NCI-H128 (cell line): ENCODE measurements around the gene KIAA0513.
A peak's percentile ranks its signal among the peaks of the same experiment; 100 is the strongest.
"Not testable (repeated sequence)": the region's sequence is repeated elsewhere in the genome, so short reads cannot be mapped to it uniquely, and the experiment has no call there.

Source experiments
- DNase-seq: peaks from one replicate; lab custom pipeline; 2025; ENCODE audit not compliant: unreplicated experiment; lab: John Stamatoyannopoulos, UW

Gene KIAA0513

GRCh38 chr16:85046931-85047866 is 19.6 kb downstream of the KIAA0513 start:
- DNase-seq = no peak

- DNase-seq = no peak
Observed at GRCh38 chr16:85047867-85048455, 20.4 kb downstream of the KIAA0513 start.

GRCh38 chr16:85048921-85049562 is 21.4 kb downstream of the KIAA0513 start:
- DNase-seq = no peak

- no peak for DNase-seq
Observed at GRCh38 chr16:85049706-85050305, 22.2 kb downstream of the KIAA0513 start.

GRCh38 chr16:85051067-85051581 is 23.5 kb downstream of the KIAA0513 start:
- DNase-seq = no peak

GRCh38 chr16:85051683-85052082 is 24.1 kb downstream of the KIAA0513 start:
- DNase-seq = no peak

- DNase-seq = no peak
Observed at GRCh38 chr16:85052536-85052935, 24.9 kb downstream of the KIAA0513 start.

GRCh38 chr16:85054321-85054720 is 26.7 kb downstream of the KIAA0513 start:
- not testable (repeated sequence) for DNase-seq

GRCh38 chr16:85054948-85055492 is 27.4 kb downstream of the KIAA0513 start:
- DNase-seq = no peak

- DNase-seq = no peak
Observed at GRCh38 chr16:85055493-85056210, 28.1 kb downstream of the KIAA0513 start.

- no peak for DNase-seq
Observed at GRCh38 chr16:85056211-85056748, 28.7 kb downstream of the KIAA0513 start.

GRCh38 chr16:85057212-85057889 is 29.8 kb downstream of the KIAA0513 start:
- no peak for DNase-seq

GRCh38 chr16:85057948-85058347 is 30.4 kb downstream of the KIAA0513 start:
- DNase-seq = peak; percentile 57

GRCh38 chr16:85058909-85059308 is 31.3 kb downstream of the KIAA0513 start:
- no peak for DNase-seq

GRCh38 chr16:85061566-85061965 is 34.0 kb downstream of the KIAA0513 start:
- no peak for DNase-seq

- DNase-seq = no peak
Observed at GRCh38 chr16:85062323-85062722, 34.7 kb downstream of the KIAA0513 start.

- DNase-seq = no peak
Observed at GRCh38 chr16:85062845-85063244, 35.2 kb downstream of the KIAA0513 start.

- no peak for DNase-seq
Observed at GRCh38 chr16:85064186-85064585, 36.6 kb downstream of the KIAA0513 start.

- no peak for DNase-seq
Observed at GRCh38 chr16:85065099-85065498, 37.5 kb downstream of the KIAA0513 start.
